IMR-90 (cell line): ENCODE data around the gene RBM23. TPM values are rescaled to one million over a fixed set of nuclear protein-coding genes. Genes with fewer than 3 reads are reported as not detected.

ENCODE experiments used
- ATAC-seq: fragments of 200-7000 bp; cut with Tn5 transposase; 2 replicates; pipeline ENCODE4 v1.9.1; 2020; ENCODE audit warnings: low read depth, mild to moderate bottlenecking, moderate library complexity
- BruUV-seq: library from RNA; stranded (reverse); fragments of 400-500 nt; replicated peaks from 2 replicates; lab custom pipeline; 2021; lab: Mats Ljungman, UMichigan
- CTCF ChIA-PET: fragments of 300-600 bp; formaldehyde crosslinking; extraction: SDS; loops from one replicate; lab custom pipeline; 2021; ENCODE audit warnings: antibody characterized with exemption; lab: Yijun Ruan, JAX
- POLR2A ChIA-PET: fragments of 300-600 bp; sonication (Branson Sonifier 250); formaldehyde crosslinking; loops from one replicate; lab custom pipeline; 2022; ENCODE audit warnings: antibody characterized with exemption; ENCODE audit not compliant: unreplicated experiment; lab: Charles Lee
- DNase-seq: peaks from one replicate; pipeline ENCODE4 v3.0.0; 2013
- H2AFZ ChIP-seq: replicated peaks from 2 replicates; pipeline ENCODE3; 2013; ENCODE audit warnings: low read length, mild to moderate bottlenecking; ENCODE audit not compliant: poor library complexity
- H2AK5ac ChIP-seq: 2 replicates; pipeline ENCODE4 v1.6.1; 2013; ENCODE audit warnings: low read depth, low read length, inconsistent platforms
- H2AK9ac ChIP-seq: replicated peaks from 2 replicates; pipeline ENCODE3; 2013; ENCODE audit warnings: mild to moderate bottlenecking, low read depth, low read length, moderate library complexity; ENCODE audit not compliant: poor library complexity
- H2BK120ac ChIP-seq: 2 replicates; pipeline ENCODE4 v1.6.1; 2013; ENCODE audit warnings: low read depth, low read length, inconsistent platforms
- H2BK15ac ChIP-seq: 3 replicates; pipeline ENCODE4 v1.6.1; 2013; ENCODE audit warnings: low read depth, low read length, inconsistent platforms
- H2BK20ac ChIP-seq: 2 replicates; pipeline ENCODE4 v1.6.1; 2013; ENCODE audit warnings: low read depth, mild to moderate bottlenecking, inconsistent platforms, low read length, moderate library complexity
- H2BK5ac ChIP-seq: 2 replicates; pipeline ENCODE4 v1.6.1; 2013; ENCODE audit warnings: mild to moderate bottlenecking, low read depth, low read length, inconsistent platforms; ENCODE audit not compliant: poor library complexity, severe bottlenecking
- H3K14ac ChIP-seq: replicated peaks from 2 replicates; pipeline ENCODE4 v1.6.1; 2013; ENCODE audit warnings: low read depth, low read length, inconsistent platforms
- H3K18ac ChIP-seq: 2 replicates; pipeline ENCODE4 v1.6.1; 2013; ENCODE audit warnings: low read depth, low read length, control low read depth
- H3K23ac ChIP-seq: 2 replicates; pipeline ENCODE4 v1.6.1; 2013; ENCODE audit warnings: low read depth, low read length, inconsistent platforms
- H3K27ac ChIP-seq: 2 replicates; pipeline ENCODE4 v1.5.1; 2013; ENCODE audit warnings: mild to moderate bottlenecking, control low read depth, low read length; ENCODE audit not compliant: insufficient read depth
- H3K27me3 ChIP-seq: 2 replicates; pipeline ENCODE4 v1.6.1; 2013; ENCODE audit warnings: low read length; ENCODE audit not compliant: control insufficient read depth, insufficient read depth
- H3K36me3 ChIP-seq: 2 replicates; pipeline ENCODE4 v1.6.1; 2013; ENCODE audit warnings: low read length, mixed read lengths; ENCODE audit not compliant: control insufficient read depth, insufficient read depth
- H3K4ac ChIP-seq: 2 replicates; pipeline ENCODE4 v1.6.1; 2013; ENCODE audit warnings: low read depth, low read length, inconsistent platforms
- H3K4me1 ChIP-seq: 2 replicates; pipeline ENCODE4 v1.6.1; 2013; ENCODE audit warnings: low read length, mixed read lengths; ENCODE audit not compliant: control insufficient read depth, insufficient read depth
- H3K4me2 ChIP-seq: 2 replicates; pipeline ENCODE4 v1.6.1; 2013; ENCODE audit warnings: low read depth, mild to moderate bottlenecking, control low read depth, low read length, moderate library complexity
- H3K4me3 ChIP-seq: 2 replicates; pipeline ENCODE4 v1.5.1; 2013; ENCODE audit warnings: low read depth, mild to moderate bottlenecking, control low read depth, low read length, moderate library complexity; ENCODE audit not compliant: insufficient read depth
- H3K56ac ChIP-seq: 2 replicates; pipeline ENCODE4 v1.6.1; 2013; ENCODE audit warnings: low read length, inconsistent platforms; ENCODE audit not compliant: insufficient read depth; ENCODE audit errors: extremely low read depth
- H3K79me1 ChIP-seq, 2 experiments: 2 replicates each; pipeline ENCODE4 v1.6.1; 2013; ENCODE audit warnings: low read length in 2 of 2, inconsistent platforms in 1 of 2, low read depth in 1 of 2
- H3K9ac ChIP-seq: 2 replicates; pipeline ENCODE4 v1.6.1; 2013; ENCODE audit warnings: low read depth, low read length, control low read depth
- H3K9me1 ChIP-seq: 2 replicates; pipeline ENCODE4 v1.6.1; 2013; ENCODE audit warnings: low read length, inconsistent platforms; ENCODE audit not compliant: insufficient read depth
- H3K9me3 ChIP-seq: 2 replicates; pipeline ENCODE4 v1.6.1; 2013; ENCODE audit warnings: low read length; ENCODE audit not compliant: control insufficient read depth, insufficient read depth
- H4K20me1 ChIP-seq: 2 replicates; pipeline ENCODE4 v1.6.1; 2013; ENCODE audit warnings: low read length, inconsistent platforms; ENCODE audit not compliant: insufficient read depth
- H4K5ac ChIP-seq: 2 replicates; pipeline ENCODE4 v1.6.1; 2013; ENCODE audit warnings: mild to moderate bottlenecking, low read depth, low read length, control low read depth
- H4K8ac ChIP-seq, 2 experiments: 2 replicates each; pipeline ENCODE4 v1.6.1; 2013; ENCODE audit warnings: low read depth in 2 of 2, low read length in 2 of 2, control low read depth in 1 of 2, inconsistent platforms in 1 of 2
- H4K91ac ChIP-seq: 2 replicates; pipeline ENCODE4 v1.6.1; 2013; ENCODE audit warnings: low read depth, low read length, inconsistent platforms; ENCODE audit not compliant: insufficient read depth
- BHLHE40 ChIP-seq: fragments of 150-350 bp; IDR thresholded peaks from 2 replicates; pipeline ENCODE4 v1.6.1; 2016; ENCODE audit warnings: mild to moderate bottlenecking, low read depth, low read length
- CEBPB ChIP-seq: IDR thresholded peaks from 2 replicates; pipeline ENCODE4 v1.6.1; 2012; ENCODE audit warnings: low read depth, low read length, improper control_type of control experiment
- CHD1 ChIP-seq: IDR thresholded peaks from 2 replicates; pipeline ENCODE4 v1.6.1; 2012; ENCODE audit warnings: low read depth, low read length, improper control_type of control experiment
- CTCF ChIP-seq: conservative IDR thresholded peaks from 2 replicates; pipeline ENCODE4 v1.5.1; 2012; ENCODE audit warnings: mild to moderate bottlenecking, low read depth, low read length, improper control_type of control experiment
- ELK1 ChIP-seq: fragments of 150-350 bp; IDR thresholded peaks from 2 replicates; pipeline ENCODE4 v1.6.1; 2016; ENCODE audit warnings: low read depth, mild to moderate bottlenecking, low read length, moderate library complexity, borderline replicate concordance
- FOS ChIP-seq: fragments of 150-350 bp; IDR thresholded peaks from 2 replicates; pipeline ENCODE4 v1.6.1; 2016; ENCODE audit warnings: low read depth, low read length
- MAFK ChIP-seq: IDR thresholded peaks from 2 replicates; pipeline ENCODE4 v1.6.1; 2012; ENCODE audit warnings: low read depth, low read length, improper control_type of control experiment
- MAZ ChIP-seq: IDR thresholded peaks from 2 replicates; pipeline ENCODE4 v1.6.1; 2012; ENCODE audit warnings: low read depth, mild to moderate bottlenecking, low read length, improper control_type of control experiment, moderate library complexity, borderline replicate concordance
- NFE2L2 ChIP-seq: fragments of 150-350 bp; IDR thresholded peaks from 2 replicates; pipeline ENCODE4 v1.6.1; 2016; ENCODE audit warnings: low read depth, mild to moderate bottlenecking, low read length
- RCOR1 ChIP-seq: IDR thresholded peaks from 2 replicates; pipeline ENCODE4 v1.6.1; 2012; ENCODE audit warnings: mild to moderate bottlenecking, low read length, improper control_type of control experiment; ENCODE audit not compliant: insufficient replicate concordance
- RFX5 ChIP-seq: IDR thresholded peaks from 2 replicates; pipeline ENCODE4 v1.8.0; 2012; ENCODE audit warnings: low read depth, mild to moderate bottlenecking, low read length, moderate library complexity
- USF2 ChIP-seq: fragments of 150-350 bp; IDR thresholded peaks from 2 replicates; pipeline ENCODE4 v1.6.1; 2017; ENCODE audit warnings: mild to moderate bottlenecking, antibody characterized with exemption, low read length, low read depth
- WGBS, 2 experiments: methylation state at CpG; one replicate each; pipeline versions ENCODE4 v1.1.5 to v1.1.7; 2013; ENCODE audit warnings: missing lambda C conversion rate in 2 of 2; ENCODE audit not compliant: insufficient read length in 1 of 2; ENCODE audit errors: extremely low coverage in 2 of 2; 5-methylcytosine and 5-hydroxymethylcytosine counted together
- dilution Hi-C: fragments of 300-500 bp; cut with HindIII; formaldehyde crosslinking; loops from one replicate; pipeline ENCODE4 v1.14.3; 2018; ENCODE audit warnings: low sequenced_read_pairs; ENCODE audit not compliant: unreplicated experiment
- in situ Hi-C: fragments of 300-500 bp; cut with MboI; formaldehyde crosslinking; loops from 3 replicates; pipeline ENCODE4 v1.14.3; 2019; ENCODE audit warnings: low sequenced_read_pairs, inconsistent platforms, mixed read lengths
- intact Hi-C: fragments of 100-400 bp; cut with micrococcal nuclease; formaldehyde crosslinking; loops from 2 replicates; pipeline ENCODE4 v1.10.0; 2022
- polyA plus RNA-seq, 3 experiments: library from polyadenylated mRNA; depleted of rRNA; stranded (reverse); fragments of >200 nt; gene quantifications; 2 replicates each; pipeline ENCODE4 v1.2.3, GENCODE V29; 2012; ENCODE audit warnings: low replicate concordance in 1 of 3
- total RNA-seq: library from RNA; depleted of rRNA; stranded (reverse); fragments of >200 nt; gene quantifications from 2 replicates; pipeline ENCODE4 v1.2.3, GENCODE V29; 2012

RBM23 gene
- total and polyA plus RNA-seq, 2 of the 4 experiments (the other 2 are of a cell fraction): 44.7 to 375 TPM

GRCh38 chr14:22850944-22851764 is 67.8 kb downstream of the RBM23 start:
- peak overlapping the region; percentile 97 for H3K27ac ChIP-seq
- POLR2A ChIA-PET: interaction anchor here (0.6 to 2.4 kb wide), 6 partner anchors 10 to 35 kb away, joined by 3 to 25 read pairs (median 4); partner anchors contain the start of gene MMP14
- TF ChIP-seq CHD1 (no peak), RCOR1 (peak; percentile 78), NFE2L2 (0 out of 2 replicates have a peak, but pooled peaks have one; percentile 13), BHLHE40 (peak; percentile 5; the same call in 1 of the 2 replicates), CEBPB (peak; percentile 94), RFX5 (no peak), MAFK (no peak), USF2 (no peak), FOS (peak; percentile 72), CTCF (no peak), ELK1 (no peak), MAZ (peak; percentile 36; the same call in 1 of the 2 replicates)

More at GRCh38 chr14:22850944-22851764, 67.8 kb downstream of the RBM23 start:
- dilution Hi-C loops: no loop called here
- in situ Hi-C loops: loop anchor here (25.0 kb wide), 1 partner anchor 464 kb away; no protein-coding TSS in a partner anchor
- peak; percentile 98 for DNase-seq
- ATAC-seq: peak; percentile 50
- Histone ChIP-seq H3K9ac (peak overlapping the region; percentile 70), H3K56ac (peak overlapping the region; percentile 95), H3K23ac (peak overlapping the region; percentile 99), H2BK20ac (peak overlapping the region; percentile 97), H4K8ac (peak overlapping the region; percentile 92 to 97), H4K20me1 (peaks cover 7% of the 10 kb centered on the region; the same call in 1 of the 2 replicates), H2BK120ac (peak overlapping the region; percentile 98), H3K4ac (peak overlapping the region; percentile 99), H2AK9ac (peak overlapping the region; percentile 99), H3K9me1 (peaks cover 27% of the 10 kb centered on the region), H3K27me3 (no peaks in the 10 kb centered on the region), H3K4me3 (no peak overlapping the region), H3K4me2 (peak overlapping the region; percentile 56), H3K9me3 (no peaks in the 10 kb centered on the region), H2BK5ac (peak overlapping the region; percentile 98), H2AK5ac (peak overlapping the region; percentile 99), H3K4me1 (peaks cover 47% of the 10 kb centered on the region), H3K18ac (peak overlapping the region; percentile 95), H4K91ac (peak overlapping the region; percentile 99), H4K5ac (peak overlapping the region; percentile 91), H3K14ac (peak overlapping the region; percentile 98), H3K79me1 (peaks cover 4 to 41% of the 10 kb centered on the region in 2 experiments; a peak in 3 of 4 replicates), H3K36me3 (peaks cover 9% of the 10 kb centered on the region; the same call in 1 of the 2 replicates), H2AFZ (peak overlapping the region; percentile 71), H2BK15ac (peak overlapping the region; percentile 97)
- intact Hi-C loops: loop anchor here (5.0 kb wide), 1 partner anchor 464 kb away; no protein-coding TSS in a partner anchor
- no TSS peak for BruUV-seq
- WGBS, 2 experiments: 0% methylated on average over 1 of the region's 9 CpGs; no CpG with 5 or more reads in 1 of the 2 experiments
- CTCF ChIA-PET: interaction anchor here (0.6 to 6.8 kb wide), 6 partner anchors 14 to 471 kb away, joined by 3 to 60 read pairs (median 4); partner anchors contain the start of gene MMP14
